A549 (cell line): Measurements from ENCODE around the gene ABCC1.

Source experiments
- CBX8 ChIP-seq: fragments of 200-600 bp; sonication (generic); IDR thresholded peaks from 2 replicates; pipeline ENCODE4 v1.6.1; 2016
- ESRRA ChIP-seq: fragments of 150-350 bp; IDR thresholded peaks from 2 replicates; pipeline ENCODE4 v1.6.1; 2014; ENCODE audit warnings: mild to moderate bottlenecking, low read length, borderline replicate concordance
- JUNB ChIP-seq: fragments of >200 bp; sonication (Bioruptor Twin); formaldehyde crosslinking; IDR thresholded peaks from 2 replicates; pipeline ENCODE4 v1.6.1; 2016
- POLR2A ChIP-seq: IDR thresholded peaks from 2 replicates; pipeline ENCODE4 v1.6.1; 2012; ENCODE audit warnings: mild to moderate bottlenecking, low read length
- RFX5 ChIP-seq: fragments of 450-650 bp; IDR thresholded peaks from 2 replicates; pipeline ENCODE4 v1.7.1; 2014; ENCODE audit warnings: antibody characterized with exemption, mild to moderate bottlenecking, moderate library complexity
- TF ChIP-seq, protein P1 (sequence below): fragments of 450-650 bp; IDR thresholded peaks from 2 replicates; pipeline ENCODE4 v1.6.1; 2014; ENCODE audit warnings: antibody characterized with exemption
- TF ChIP-seq, protein P2 (sequence below): fragments of >200 bp; sonication (Bioruptor Twin); formaldehyde crosslinking; IDR thresholded peaks from 3 replicates; pipeline ENCODE4 v1.5.1; 2016
- TF ChIP-seq, protein P3 (sequence below): fragments of 250-450 bp; sonication (Bioruptor Pico); IDR thresholded peaks from 2 replicates; pipeline ENCODE4 v1.5.0; 2020; ENCODE audit warnings: low read depth, mild to moderate bottlenecking, moderate library complexity

DNA sequence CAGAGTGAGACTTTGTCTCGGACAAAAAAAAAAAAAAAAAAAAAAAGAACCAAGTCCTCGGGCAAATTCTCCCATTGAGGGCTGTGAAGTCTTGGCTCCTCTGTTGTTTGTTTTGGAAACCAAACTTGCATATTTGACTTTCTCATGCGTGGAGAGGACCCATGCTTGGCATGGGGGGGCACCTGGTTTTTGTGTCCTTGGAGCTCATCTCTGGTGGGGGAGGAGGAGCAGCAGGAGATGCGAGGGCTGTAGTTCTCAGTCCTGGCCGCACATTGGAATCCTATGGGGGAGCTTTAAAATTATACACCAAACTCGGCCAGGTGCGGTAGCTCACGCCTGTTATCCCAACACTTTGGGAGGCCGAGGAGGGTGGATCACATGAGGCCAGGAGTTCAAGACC is 199.3 kb downstream of the ABCC1 start:
- TF ChIP-seq, protein P1, sequence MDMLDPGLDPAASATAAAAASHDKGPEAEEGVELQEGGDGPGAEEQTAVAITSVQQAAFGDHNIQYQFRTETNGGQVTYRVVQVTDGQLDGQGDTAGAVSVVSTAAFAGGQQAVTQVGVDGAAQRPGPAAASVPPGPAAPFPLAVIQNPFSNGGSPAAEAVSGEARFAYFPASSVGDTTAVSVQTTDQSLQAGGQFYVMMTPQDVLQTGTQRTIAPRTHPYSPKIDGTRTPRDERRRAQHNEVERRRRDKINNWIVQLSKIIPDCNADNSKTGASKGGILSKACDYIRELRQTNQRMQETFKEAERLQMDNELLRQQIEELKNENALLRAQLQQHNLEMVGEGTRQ: no peak
- TF ChIP-seq RFX5 (no peak), JUNB (no peak), POLR2A (no peak), ESRRA (no peak), CBX8 (no peak)
- TF ChIP-seq, protein P2, sequence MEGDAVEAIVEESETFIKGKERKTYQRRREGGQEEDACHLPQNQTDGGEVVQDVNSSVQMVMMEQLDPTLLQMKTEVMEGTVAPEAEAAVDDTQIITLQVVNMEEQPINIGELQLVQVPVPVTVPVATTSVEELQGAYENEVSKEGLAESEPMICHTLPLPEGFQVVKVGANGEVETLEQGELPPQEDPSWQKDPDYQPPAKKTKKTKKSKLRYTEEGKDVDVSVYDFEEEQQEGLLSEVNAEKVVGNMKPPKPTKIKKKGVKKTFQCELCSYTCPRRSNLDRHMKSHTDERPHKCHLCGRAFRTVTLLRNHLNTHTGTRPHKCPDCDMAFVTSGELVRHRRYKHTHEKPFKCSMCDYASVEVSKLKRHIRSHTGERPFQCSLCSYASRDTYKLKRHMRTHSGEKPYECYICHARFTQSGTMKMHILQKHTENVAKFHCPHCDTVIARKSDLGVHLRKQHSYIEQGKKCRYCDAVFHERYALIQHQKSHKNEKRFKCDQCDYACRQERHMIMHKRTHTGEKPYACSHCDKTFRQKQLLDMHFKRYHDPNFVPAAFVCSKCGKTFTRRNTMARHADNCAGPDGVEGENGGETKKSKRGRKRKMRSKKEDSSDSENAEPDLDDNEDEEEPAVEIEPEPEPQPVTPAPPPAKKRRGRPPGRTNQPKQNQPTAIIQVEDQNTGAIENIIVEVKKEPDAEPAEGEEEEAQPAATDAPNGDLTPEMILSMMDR: no peak
- TF ChIP-seq, protein P3, sequence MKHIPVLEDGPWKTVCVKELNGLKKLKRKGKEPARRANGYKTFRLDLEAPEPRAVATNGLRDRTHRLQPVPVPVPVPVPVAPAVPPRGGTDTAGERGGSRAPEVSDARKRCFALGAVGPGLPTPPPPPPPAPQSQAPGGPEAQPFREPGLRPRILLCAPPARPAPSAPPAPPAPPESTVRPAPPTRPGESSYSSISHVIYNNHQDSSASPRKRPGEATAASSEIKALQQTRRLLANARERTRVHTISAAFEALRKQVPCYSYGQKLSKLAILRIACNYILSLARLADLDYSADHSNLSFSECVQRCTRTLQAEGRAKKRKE (CRISPR knock-in tag): no peak
